Measurements from ENCODE around the gene PRSS2.
"Not testable (repeated sequence)": the region's sequence is repeated elsewhere in the genome, so short reads cannot be mapped to it uniquely, and the experiment has no call there.

PRSS2 gene

GRCh38 chr7:142770661-142771352 is at the start of gene PRSS2:
TSS of gene PRSS2 (plus strand) at chr7:142770970. CDS start at chr7:142770983, 13 bp downstream.
- DNase-seq (ENCODE audit: low spot score) = no peak

- DNase-seq (ENCODE audit: low spot score) = no peak
Measured at GRCh38 chr7:142720986-142721385, 49.8 kb upstream of the PRSS2 start.

- no peak for DNase-seq (ENCODE audit: low spot score)
Measured at GRCh38 chr7:142722248-142722794, 48.4 kb upstream of the PRSS2 start.

- DNase-seq (ENCODE audit: low spot score) = no peak
Measured at GRCh38 chr7:142733271-142733670, 37.5 kb upstream of the PRSS2 start.

GRCh38 chr7:142739923-142740492 is 30.8 kb upstream of the PRSS2 start:
- DNase-seq (ENCODE audit: low spot score) = no peak

GRCh38 chr7:142740786-142741185 is 30.0 kb upstream of the PRSS2 start:
- no peak for DNase-seq (ENCODE audit: low spot score)

- DNase-seq (ENCODE audit: low spot score) = not testable (repeated sequence)
Measured at GRCh38 chr7:142741932-142742331, 28.8 kb upstream of the PRSS2 start.

- DNase-seq (ENCODE audit: low spot score) = no peak
Measured at GRCh38 chr7:142745091-142745635, 25.6 kb upstream of the PRSS2 start.

GRCh38 chr7:142745745-142746144 is 25.0 kb upstream of the PRSS2 start:
- no peak for DNase-seq (ENCODE audit: low spot score)

GRCh38 chr7:142746264-142746663 is 24.5 kb upstream of the PRSS2 start:
- DNase-seq (ENCODE audit: low spot score) = no peak

- not testable (repeated sequence) for DNase-seq (ENCODE audit: low spot score)
Measured at GRCh38 chr7:142748410-142748809, 22.4 kb upstream of the PRSS2 start.

GRCh38 chr7:142749218-142749993 is 21.4 kb upstream of the PRSS2 start, which contains the start of gene PRSS1:
TSS of gene PRSS1 (plus strand) at chr7:142749472. CDS start at chr7:142749485, 13 bp downstream.
- no peak for DNase-seq (ENCODE audit: low spot score)

GRCh38 chr7:142750321-142750938 is 20.3 kb upstream of the PRSS2 start:
- no peak for DNase-seq (ENCODE audit: low spot score)

- not testable (repeated sequence) for DNase-seq (ENCODE audit: low spot score)
Measured at GRCh38 chr7:142751526-142752175, 19.1 kb upstream of the PRSS2 start.

GRCh38 chr7:142752376-142753225 is 18.2 kb upstream of the PRSS2 start:
- no peak for DNase-seq (ENCODE audit: low spot score)

GRCh38 chr7:142753366-142753765 is 17.4 kb upstream of the PRSS2 start:
- no peak for DNase-seq (ENCODE audit: low spot score)

- not testable (repeated sequence) for DNase-seq (ENCODE audit: low spot score)
Measured at GRCh38 chr7:142753925-142754491, 16.8 kb upstream of the PRSS2 start.

- DNase-seq (ENCODE audit: low spot score) = no peak
Measured at GRCh38 chr7:142754681-142755575, 15.8 kb upstream of the PRSS2 start.

GRCh38 chr7:142758312-142758711 is 12.5 kb upstream of the PRSS2 start:
- not testable (repeated sequence) for DNase-seq (ENCODE audit: low spot score)

Data from hematopoietic multipotent progenitor cell treated with erythropoietin and hydrocortisone succinate and interleukin-3 and kit ligand, for 15 days (in vitro differentiated cells).